Chondrocyte (in vitro differentiated cells): ENCODE data around the gene KHNYN. TPM values are rescaled to one million over a fixed set of nuclear protein-coding genes. Genes with fewer than 3 reads are reported as not detected.

Experiments used
- DNase-seq: peaks from one replicate; pipeline ENCODE4 v3.0.0; 2021; ENCODE audit warnings: mixed read lengths, low spot score
- H3K27ac Mint-ChIP-seq: one replicate; pipeline ENCODE4 v1.8.0; 2021; ENCODE audit warnings: mild to moderate bottlenecking, moderate library complexity, mixed read lengths; ENCODE audit not compliant: unreplicated experiment
- H3K27me3 Mint-ChIP-seq: 2 replicates; pipeline ENCODE4 v1.8.0; 2021; ENCODE audit warnings: low read depth, mixed read lengths
- H3K36me3 Mint-ChIP-seq: 2 replicates; pipeline ENCODE4 v1.8.0; 2021; ENCODE audit warnings: low read depth, mixed read lengths
- H3K4me1 Mint-ChIP-seq: 2 replicates; pipeline ENCODE4 v1.8.0; 2021; ENCODE audit warnings: low read depth, mild to moderate bottlenecking, mixed read lengths
- H3K4me3 Mint-ChIP-seq: one replicate; pipeline ENCODE4 v1.8.0; 2021; ENCODE audit warnings: mild to moderate bottlenecking, moderate library complexity, mixed read lengths; ENCODE audit not compliant: unreplicated experiment
- H3K9me3 Mint-ChIP-seq: 2 replicates; pipeline ENCODE4 v1.8.0; 2021; ENCODE audit warnings: low read depth, mixed read lengths
- CTCF ChIP-seq: fragments of 200-600 bp; sonication (generic); IDR thresholded peaks from 2 replicates; pipeline ENCODE4 v1.5.0; 2021; ENCODE audit warnings: antibody characterized with exemption, mild to moderate bottlenecking, moderate library complexity
- total RNA-seq: library from RNA; stranded (reverse); gene quantifications from 3 replicates; pipeline ENCODE4 v1.2.1, GENCODE V29; 2021

The KHNYN gene
- total RNA-seq, 1 donor from 2014 or later = 53.8 TPM

GRCh38 chr14:24409192-24409591 lies 20.6 kb upstream of the KHNYN start:
- Mint-ChIP-seq H3K36me3 (peaks cover 23% of the 10 kb centered on the region), H3K9me3 (no peaks in the 10 kb centered on the region), H3K4me3 (no peak overlapping the region), H3K27ac (no peak overlapping the region), H3K27me3 (no peaks in the 10 kb centered on the region), H3K4me1 (peaks cover 3% of the 10 kb centered on the region)
- no peak for DNase-seq
- TF ChIP-seq CTCF = no peak

- no peak for TF ChIP-seq CTCF
- H3K4me1 Mint-ChIP-seq = no peaks in the 10 kb centered on the region
- no peaks in the 10 kb centered on the region for H3K9me3 Mint-ChIP-seq
- no peaks in the 10 kb centered on the region for H3K27me3 Mint-ChIP-seq
- H3K27ac Mint-ChIP-seq = no peak overlapping the region
- DNase-seq = no peak
- H3K4me3 Mint-ChIP-seq = no peak overlapping the region
- H3K36me3 Mint-ChIP-seq = peaks cover 28% of the 10 kb centered on the region
These were observed 19.8 kb upstream of the KHNYN start for GRCh38 chr14:24409956-24410355.

GRCh38 chr14:24411443-24412389 lies 18.0 kb upstream of the KHNYN start:
- Mint-ChIP-seq H3K4me1 (no peaks in the 10 kb centered on the region), H3K36me3 (peaks cover 28% of the 10 kb centered on the region), H3K27me3 (no peaks in the 10 kb centered on the region), H3K9me3 (no peaks in the 10 kb centered on the region), H3K27ac (no peak overlapping the region), H3K4me3 (no peak overlapping the region)
- TF ChIP-seq CTCF = peak; percentile 81
- no peak for DNase-seq

- Mint-ChIP-seq H3K4me3 (no peak overlapping the region), H3K27ac (no peak overlapping the region), H3K4me1 (no peaks in the 10 kb centered on the region), H3K9me3 (no peaks in the 10 kb centered on the region), H3K36me3 (peaks cover 28% of the 10 kb centered on the region), H3K27me3 (no peaks in the 10 kb centered on the region)
- TF ChIP-seq CTCF = no peak
- DNase-seq = no peak
These were observed 15.7 kb upstream of the KHNYN start for GRCh38 chr14:24414077-24414476.

- Mint-ChIP-seq H3K36me3 (peaks cover 28% of the 10 kb centered on the region), H3K9me3 (no peaks in the 10 kb centered on the region), H3K27ac (no peak overlapping the region), H3K27me3 (no peaks in the 10 kb centered on the region), H3K4me3 (no peak overlapping the region), H3K4me1 (no peaks in the 10 kb centered on the region)
- DNase-seq = no peak
- no peak for TF ChIP-seq CTCF
These were observed 14.9 kb upstream of the KHNYN start for GRCh38 chr14:24414732-24415420.
